GM12801 (cell line): ENCODE measurements around the gene NYAP2.

ENCODE experiments used
- TF ChIP-seq, protein P1 (sequence below): IDR thresholded peaks from one replicate; pipeline ENCODE4 v1.5.1; 2011; ENCODE audit warnings: control low read depth; ENCODE audit not compliant: insufficient read length; ENCODE audit errors: extremely low read depth

NYAP2 gene

DNA sequence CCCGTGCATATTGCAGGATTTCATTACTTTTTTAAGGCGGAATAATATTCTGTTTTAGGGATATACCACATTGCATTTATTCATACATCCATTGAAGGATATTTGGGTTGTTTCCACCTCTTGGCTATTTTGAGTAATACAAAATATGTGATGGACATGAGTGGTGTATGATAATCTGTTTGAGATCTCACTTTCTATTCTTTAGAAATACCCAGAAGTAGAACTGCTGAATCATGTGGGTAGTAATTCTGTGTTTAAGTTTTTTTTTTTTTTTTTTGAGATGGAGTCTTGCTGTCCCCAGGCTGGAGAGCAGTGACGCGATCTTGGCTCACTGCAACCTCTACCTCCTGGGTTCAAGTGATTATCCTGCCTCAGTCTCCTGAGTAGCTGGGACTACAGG, 201.4 kb downstream of the NYAP2 start:
- TF ChIP-seq, protein P1, sequence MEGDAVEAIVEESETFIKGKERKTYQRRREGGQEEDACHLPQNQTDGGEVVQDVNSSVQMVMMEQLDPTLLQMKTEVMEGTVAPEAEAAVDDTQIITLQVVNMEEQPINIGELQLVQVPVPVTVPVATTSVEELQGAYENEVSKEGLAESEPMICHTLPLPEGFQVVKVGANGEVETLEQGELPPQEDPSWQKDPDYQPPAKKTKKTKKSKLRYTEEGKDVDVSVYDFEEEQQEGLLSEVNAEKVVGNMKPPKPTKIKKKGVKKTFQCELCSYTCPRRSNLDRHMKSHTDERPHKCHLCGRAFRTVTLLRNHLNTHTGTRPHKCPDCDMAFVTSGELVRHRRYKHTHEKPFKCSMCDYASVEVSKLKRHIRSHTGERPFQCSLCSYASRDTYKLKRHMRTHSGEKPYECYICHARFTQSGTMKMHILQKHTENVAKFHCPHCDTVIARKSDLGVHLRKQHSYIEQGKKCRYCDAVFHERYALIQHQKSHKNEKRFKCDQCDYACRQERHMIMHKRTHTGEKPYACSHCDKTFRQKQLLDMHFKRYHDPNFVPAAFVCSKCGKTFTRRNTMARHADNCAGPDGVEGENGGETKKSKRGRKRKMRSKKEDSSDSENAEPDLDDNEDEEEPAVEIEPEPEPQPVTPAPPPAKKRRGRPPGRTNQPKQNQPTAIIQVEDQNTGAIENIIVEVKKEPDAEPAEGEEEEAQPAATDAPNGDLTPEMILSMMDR: no peak

DNA sequence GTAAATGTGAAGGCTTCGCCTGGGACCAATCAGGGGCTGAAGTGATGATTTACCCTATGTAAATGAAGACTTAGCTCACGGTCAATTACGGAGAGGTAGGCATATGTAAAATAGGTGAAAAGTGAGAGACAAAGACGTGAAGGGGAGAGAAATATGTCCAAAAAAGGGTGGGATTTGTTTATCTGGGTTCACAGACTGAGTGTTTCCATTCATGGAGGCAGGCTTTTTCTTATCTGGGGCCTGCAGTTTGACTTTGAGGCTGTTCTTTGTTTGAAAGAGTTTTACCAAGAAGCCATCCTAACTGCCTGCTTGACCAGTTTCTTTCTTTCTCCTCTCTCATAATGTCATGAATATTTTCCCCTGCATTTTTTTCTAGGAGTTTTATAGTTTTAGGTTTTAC, 202.7 kb downstream of the NYAP2 start:
- TF ChIP-seq, protein P1: no peak

DNA sequence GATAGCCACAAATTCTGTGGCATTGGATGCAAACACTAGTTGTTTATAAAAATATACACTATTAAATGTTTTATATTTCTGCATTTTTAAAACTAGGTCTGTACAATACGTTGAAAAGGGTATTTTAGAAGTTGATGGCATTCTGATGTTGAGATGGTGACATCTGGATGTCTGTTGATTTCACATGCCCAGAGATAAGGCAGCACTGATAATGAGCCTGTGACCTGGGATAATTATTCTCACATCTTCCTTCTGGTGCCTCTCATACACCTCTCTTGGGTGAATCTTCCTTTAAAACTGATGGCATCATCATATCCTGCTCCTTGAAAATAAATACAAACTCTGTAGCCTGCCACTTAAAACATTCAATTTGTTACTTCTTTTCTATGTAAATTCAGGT, 208.6 kb downstream of the NYAP2 start:
- TF ChIP-seq, protein P1: no peak

DNA sequence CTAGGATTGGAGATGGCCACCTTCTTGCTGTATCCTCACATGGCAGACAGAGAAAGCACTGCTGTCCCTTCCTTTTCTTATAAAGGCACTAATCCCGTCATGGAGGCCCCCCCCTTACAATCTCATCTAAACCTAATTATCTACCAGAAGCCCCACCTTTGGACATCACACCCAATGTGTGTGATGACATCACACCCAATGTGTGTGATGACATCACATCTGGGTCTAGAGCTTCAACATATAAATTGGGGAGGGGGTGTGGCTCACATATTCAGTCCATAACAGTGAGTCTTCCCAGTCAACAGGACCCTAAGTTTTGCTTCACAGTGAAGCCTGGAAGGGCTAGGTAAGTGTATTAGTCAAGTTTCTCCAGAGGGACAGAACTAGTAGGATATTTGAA, 213.1 kb downstream of the NYAP2 start:
- TF ChIP-seq, protein P1: no peak

DNA sequence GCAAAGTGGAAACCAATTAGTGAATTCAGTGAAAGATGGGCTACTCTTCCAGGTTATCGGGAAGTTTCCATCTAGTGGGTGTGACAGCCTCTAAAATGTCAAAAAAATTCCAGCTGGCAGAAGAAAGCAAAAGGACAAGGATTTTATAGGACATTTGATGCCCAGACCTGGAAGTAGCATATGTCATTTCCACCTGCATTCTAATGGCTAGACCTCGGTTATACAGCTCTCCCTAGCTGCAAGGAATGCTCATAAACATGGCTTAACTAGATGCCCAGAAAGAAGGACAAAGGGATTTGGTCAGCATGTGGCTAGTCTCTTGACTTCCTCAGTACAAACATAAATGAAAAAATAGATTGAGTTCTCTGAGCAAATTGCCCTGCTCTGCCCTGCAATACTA, 215.4 kb downstream of the NYAP2 start:
- TF ChIP-seq, protein P1: no peak

DNA sequence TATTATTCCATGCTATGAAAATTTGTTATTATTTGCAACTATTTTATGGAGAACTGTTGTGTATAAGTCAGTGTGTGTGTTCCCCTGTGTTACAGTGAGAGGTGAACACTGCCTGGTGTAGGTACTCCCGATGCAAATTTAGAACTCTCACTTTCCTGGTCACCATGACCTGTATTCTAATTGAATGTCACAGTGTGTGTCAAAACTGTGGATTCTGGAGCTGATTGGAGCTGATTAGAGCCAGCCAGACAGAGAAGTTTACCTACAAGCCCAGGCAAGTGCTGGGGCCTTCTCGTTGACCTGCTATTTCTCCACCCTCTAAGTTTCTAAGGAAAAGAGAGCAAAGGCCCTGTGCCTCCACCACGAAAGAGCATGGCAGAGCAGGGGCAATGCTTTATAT, 216.0 kb downstream of the NYAP2 start:
- TF ChIP-seq, protein P1: no peak

DNA sequence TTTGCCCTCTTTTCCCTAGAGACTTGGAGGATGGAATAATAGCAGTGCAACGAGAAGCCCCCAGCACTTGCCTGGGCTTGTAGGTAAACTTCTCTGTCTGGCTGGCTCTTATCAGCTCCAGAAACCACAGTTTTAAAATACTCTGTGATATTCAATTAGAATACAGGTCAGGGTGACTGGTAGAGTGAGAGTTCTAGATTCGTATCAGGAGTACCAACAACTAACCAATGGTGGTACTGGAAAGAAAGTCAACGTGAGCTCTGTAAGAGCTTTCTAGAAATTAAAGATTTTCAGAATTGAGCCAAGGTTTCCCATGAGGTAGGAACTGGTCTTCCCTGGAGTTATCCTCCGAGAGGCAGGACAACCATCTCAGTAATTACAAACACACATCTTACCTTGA, 216.9 kb downstream of the NYAP2 start:
- TF ChIP-seq, protein P1: no peak

DNA sequence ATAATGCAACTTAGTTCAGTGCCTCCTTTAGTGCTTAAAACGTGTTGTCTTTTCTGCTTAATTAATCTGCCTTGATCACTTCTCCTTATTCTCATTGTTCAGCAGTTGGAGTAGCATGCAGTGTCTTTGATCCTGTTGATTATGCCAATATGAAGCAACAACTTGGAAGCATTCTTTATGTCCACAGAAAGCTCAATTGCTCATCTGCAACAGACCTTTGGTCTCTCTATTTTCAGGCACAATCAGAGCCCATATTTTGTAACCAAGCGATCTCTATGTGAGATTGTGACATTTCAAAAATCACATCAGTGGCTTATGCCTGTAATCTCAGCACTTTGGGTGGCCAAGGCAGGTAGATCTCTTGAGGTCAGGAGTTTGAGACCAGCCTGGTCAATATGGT, 217.3 kb downstream of the NYAP2 start:
- TF ChIP-seq, protein P1: no peak
